ENCODE results near the gene SMPD1. TPM values are rescaled to one million over a fixed set of nuclear protein-coding genes. Genes with fewer than 3 reads are reported as not detected.

Gene SMPD1
- total RNA-seq, 2 donors from 2014 or later = 21.7 to 25.9 TPM

GRCh38 chr11:6393989-6394670 is 3.9 kb downstream of the SMPD1 start:
- H3K4me3 Mint-ChIP-seq = no peak overlapping the region
- peaks cover 60% of the 10 kb centered on the region for H3K4me1 Mint-ChIP-seq (ENCODE audit: low read depth)
- no peaks in the 10 kb centered on the region for H3K27me3 Mint-ChIP-seq (ENCODE audit: low read depth)
- no peak overlapping the region for H3K27ac Mint-ChIP-seq
- H3K9me3 Mint-ChIP-seq = no peaks in the 10 kb centered on the region
- ATAC-seq (replicated peaks in 1 of 2) (no peak), DNase-seq (no peak)
- H3K36me3 Mint-ChIP-seq (ENCODE audit: insufficient read depth in 2 of 2) = peaks cover 2 to 10% of the 10 kb centered on the region in 2 donors

- peaks cover 50% of the 10 kb centered on the region for H3K4me1 Mint-ChIP-seq (ENCODE audit: low read depth)
- no peak overlapping the region for H3K4me3 Mint-ChIP-seq
- H3K36me3 Mint-ChIP-seq (ENCODE audit: insufficient read depth in 2 of 2) = peaks cover 2 to 14% of the 10 kb centered on the region in 2 donors
- no peak for ATAC-seq (replicated peaks in 1 of 2)
- H3K27ac Mint-ChIP-seq = no peak overlapping the region
- H3K9me3 Mint-ChIP-seq = no peaks in the 10 kb centered on the region
- DNase-seq = no peak
- H3K27me3 Mint-ChIP-seq (ENCODE audit: low read depth) = no peaks in the 10 kb centered on the region
Measured at GRCh38 chr11:6395470-6396060, 5.3 kb downstream of the SMPD1 start.

GRCh38 chr11:6397156-6397555 is 6.9 kb downstream of the SMPD1 start:
- Mint-ChIP-seq H3K27me3 (ENCODE audit: low read depth) (no peaks in the 10 kb centered on the region), H3K4me3 (no peak overlapping the region), H3K27ac (no peak overlapping the region), H3K4me1 (ENCODE audit: low read depth) (peaks cover 50% of the 10 kb centered on the region), H3K36me3 (ENCODE audit: insufficient read depth in 2 of 2) (peaks cover 2 to 19% of the 10 kb centered on the region in 2 donors), H3K9me3 (no peaks in the 10 kb centered on the region)
- ATAC-seq (replicated peaks in 1 of 2) (no peak), DNase-seq (no peak)

GRCh38 chr11:6397636-6398035 is 7.4 kb downstream of the SMPD1 start:
- DNase-seq = no peak
- peaks cover 2 to 18% of the 10 kb centered on the region in 2 donors for H3K36me3 Mint-ChIP-seq (ENCODE audit: insufficient read depth in 2 of 2)
- H3K4me3 Mint-ChIP-seq = no peak overlapping the region
- H3K4me1 Mint-ChIP-seq (ENCODE audit: low read depth) = peaks cover 51% of the 10 kb centered on the region
- H3K27ac Mint-ChIP-seq = no peak overlapping the region
- no peaks in the 10 kb centered on the region for H3K27me3 Mint-ChIP-seq (ENCODE audit: low read depth)
- H3K9me3 Mint-ChIP-seq = no peaks in the 10 kb centered on the region
- no peak for ATAC-seq (replicated peaks in 1 of 2)

GRCh38 chr11:6400431-6401345 is 10.4 kb downstream of the SMPD1 start:
- ATAC-seq (replicated peaks in 1 of 2) = no peak
- H3K27me3 Mint-ChIP-seq (ENCODE audit: low read depth) = no peaks in the 10 kb centered on the region
- peaks cover 62% of the 10 kb centered on the region for H3K4me1 Mint-ChIP-seq (ENCODE audit: low read depth)
- H3K36me3 Mint-ChIP-seq (ENCODE audit: insufficient read depth in 2 of 2) = peaks cover 0 to 13% of the 10 kb centered on the region in 2 donors
- DNase-seq = no peak
- H3K9me3 Mint-ChIP-seq = no peaks in the 10 kb centered on the region
- H3K4me3 Mint-ChIP-seq = no peak overlapping the region
- no peak overlapping the region for H3K27ac Mint-ChIP-seq

- peaks cover 63% of the 10 kb centered on the region for H3K4me1 Mint-ChIP-seq (ENCODE audit: low read depth)
- H3K27ac Mint-ChIP-seq = no peak overlapping the region
- DNase-seq (no peak), ATAC-seq (replicated peaks in 1 of 2) (no peak)
- no peaks in the 10 kb centered on the region for H3K27me3 Mint-ChIP-seq (ENCODE audit: low read depth)
- H3K9me3 Mint-ChIP-seq = no peaks in the 10 kb centered on the region
- no peak overlapping the region for H3K4me3 Mint-ChIP-seq
- H3K36me3 Mint-ChIP-seq (ENCODE audit: insufficient read depth in 2 of 2) = peaks cover 0 to 13% of the 10 kb centered on the region in 2 donors
Measured at GRCh38 chr11:6401464-6401863, 11.2 kb downstream of the SMPD1 start.

GRCh38 chr11:6402061-6402470 is 11.8 kb downstream of the SMPD1 start:
- Mint-ChIP-seq H3K9me3 (no peaks in the 10 kb centered on the region), H3K36me3 (ENCODE audit: insufficient read depth in 2 of 2) (peaks cover 0 to 13% of the 10 kb centered on the region in 2 donors), H3K27me3 (ENCODE audit: low read depth) (no peaks in the 10 kb centered on the region), H3K4me1 (ENCODE audit: low read depth) (peaks cover 63% of the 10 kb centered on the region), H3K4me3 (peak overlapping the region; percentile 80 to 86), H3K27ac (peak overlapping the region; percentile 74)
- ATAC-seq (replicated peaks in 1 of 2) (peak; percentile 62 to 66), DNase-seq (peak; percentile 44 to 68)

GRCh38 chr11:6402561-6402981 is 12.3 kb downstream of the SMPD1 start:
- no peaks in the 10 kb centered on the region for H3K9me3 Mint-ChIP-seq

GRCh38 chr11:6403539-6403938 is 13.3 kb downstream of the SMPD1 start:
- no peaks in the 10 kb centered on the region for H3K9me3 Mint-ChIP-seq
- peaks cover 73% of the 10 kb centered on the region for H3K4me1 Mint-ChIP-seq (ENCODE audit: low read depth)
- ATAC-seq (replicated peaks in 1 of 2) (no peak), DNase-seq (no peak)
- H3K4me3 Mint-ChIP-seq = peak overlapping the region; percentile 35 to 86
- peak overlapping the region; percentile 21 for H3K27ac Mint-ChIP-seq
- H3K36me3 Mint-ChIP-seq (ENCODE audit: insufficient read depth in 2 of 2) = peaks cover 0 to 9% of the 10 kb centered on the region in 2 donors
- no peaks in the 10 kb centered on the region for H3K27me3 Mint-ChIP-seq (ENCODE audit: low read depth)

More at GRCh38 chr11:6402561-6402981, 12.3 kb downstream of the SMPD1 start:
- peak overlapping the region; percentile 74 for H3K27ac Mint-ChIP-seq
- H3K4me3 Mint-ChIP-seq = peak overlapping the region; percentile 80 to 86
- peak; percentile 87 to 91 for ATAC-seq (replicated peaks in 1 of 2)
- H3K36me3 Mint-ChIP-seq (ENCODE audit: insufficient read depth in 2 of 2) = peaks cover 0 to 13% of the 10 kb centered on the region in 2 donors
- DNase-seq = peak; percentile 74 to 83
- peaks cover 66% of the 10 kb centered on the region for H3K4me1 Mint-ChIP-seq (ENCODE audit: low read depth)
- H3K27me3 Mint-ChIP-seq (ENCODE audit: low read depth) = no peaks in the 10 kb centered on the region

GRCh38 chr11:6404342-6405051 is 14.2 kb downstream of the SMPD1 start:
- H3K36me3 Mint-ChIP-seq (ENCODE audit: insufficient read depth in 2 of 2) = peaks cover 0 to 9% of the 10 kb centered on the region in 2 donors
- H3K4me1 Mint-ChIP-seq (ENCODE audit: low read depth) = peaks cover 79% of the 10 kb centered on the region
- no peaks in the 10 kb centered on the region for H3K27me3 Mint-ChIP-seq (ENCODE audit: low read depth)
- DNase-seq (peak in 1 of 2 donors; percentile 46), ATAC-seq (replicated peaks in 1 of 2) (peak; percentile 46 to 54)
- H3K4me3 Mint-ChIP-seq = peak overlapping the region; percentile 43 to 86
- no peaks in the 10 kb centered on the region for H3K9me3 Mint-ChIP-seq
- H3K27ac Mint-ChIP-seq = no peak overlapping the region

- Mint-ChIP-seq H3K27me3 (ENCODE audit: low read depth) (no peaks in the 10 kb centered on the region), H3K4me3 (no peak overlapping the region), H3K36me3 (ENCODE audit: insufficient read depth in 2 of 2) (peaks cover 0 to 11% of the 10 kb centered on the region in 2 donors), H3K27ac (no peak overlapping the region), H3K4me1 (ENCODE audit: low read depth) (peaks cover 85% of the 10 kb centered on the region), H3K9me3 (no peaks in the 10 kb centered on the region)
- DNase-seq = no peak
- no peak for ATAC-seq (replicated peaks in 1 of 2)
Measured at GRCh38 chr11:6405052-6405667, 14.9 kb downstream of the SMPD1 start.

- peaks cover 83% of the 10 kb centered on the region for H3K4me1 Mint-ChIP-seq (ENCODE audit: low read depth)
Measured at GRCh38 chr11:6405846-6406245, 15.6 kb downstream of the SMPD1 start.

More at GRCh38 chr11:6405846-6406245, 15.6 kb downstream of the SMPD1 start:
- no peak for ATAC-seq (replicated peaks in 1 of 2)
- no peaks in the 10 kb centered on the region for H3K9me3 Mint-ChIP-seq
- peaks cover 0 to 7% of the 10 kb centered on the region in 2 donors for H3K36me3 Mint-ChIP-seq (ENCODE audit: insufficient read depth in 2 of 2)
- no peak overlapping the region for H3K27ac Mint-ChIP-seq
- no peaks in the 10 kb centered on the region for H3K27me3 Mint-ChIP-seq (ENCODE audit: low read depth)
- H3K4me3 Mint-ChIP-seq = no peak overlapping the region
- no peak for DNase-seq

Data from activated T-cell treated with anti-CD3 and anti-CD28 coated beads, Interleukin-2, amount 50 U/mL, for 72 hours (primary cell).